ENCODE data around the gene ANKRD65. TPM values are rescaled to one million over a fixed set of nuclear protein-coding genes. Genes with fewer than 3 reads are reported as not detected.

The ANKRD65 gene
- total RNA-seq: 0.81 and 0.85 TPM in 2 replicates

GRCh38 chr1:1421147-1421906, at the start of gene ANKRD65:
ANKRD65 (minus strand) TSS chr1:1421276; CDS start chr1:1421005, 271 bp downstream.

GRCh38 chr1:1449099-1449739, 28.1 kb upstream of the ANKRD65 start, which contains the start of gene ATAD3C:
ATAD3C (plus strand) TSS chr1:1449689; CDS start chr1:1450684, 995 bp downstream.

GRCh38 chr1:1435106-1435903, 14.2 kb upstream of the ANKRD65 start, which contains the start of gene VWA1:
VWA1 (plus strand) TSS chr1:1435690; CDS start chr1:1435749, 59 bp downstream.

GRCh38 chr1:1406821-1407635, 14.0 kb downstream of the ANKRD65 start, which contains the start of gene MRPL20:
MRPL20 (minus strand) TSS chr1:1407293; CDS start chr1:1407217, 76 bp downstream.

GRCh38 chr1:1399187-1399871, 21.7 kb downstream of the ANKRD65 start, which contains the start of gene CCNL2:
CCNL2 (minus strand) TSS chr1:1399335; CDS start chr1:1399306, 29 bp downstream.

GRCh38 chr1:1374929-1375662, 46.0 kb downstream of the ANKRD65 start, which contains the start of gene AURKAIP1:
AURKAIP1 (minus strand) TSS chr1:1375207; CDS start chr1:1374756, 451 bp downstream.

Other genes starting within 250 kb of the ANKRD65 start
- gene TTLL10, start 247.4 kb downstream of the ANKRD65 start, total RNA-seq: not detected in 2 replicates
- gene TNFRSF18, start 214.7 kb downstream of the ANKRD65 start, total RNA-seq: 0.16 TPM in 1 of 2 replicates, not detected in the other
- gene TNFRSF4, start 207.1 kb downstream of the ANKRD65 start, total RNA-seq: 0.24 TPM in 1 of 2 replicates, not detected in the other
- 112 and 134 TPM in 2 replicates for gene SDF4, start 189.3 kb downstream of the ANKRD65 start, total RNA-seq
- 34.0 and 34.9 TPM in 2 replicates for gene B3GALT6, start 189.0 kb downstream of the ANKRD65 start, total RNA-seq
- gene C1QTNF12, start 174.6 kb downstream of the ANKRD65 start, total RNA-seq: 0.36 and 1.1 TPM in 2 replicates
- 41.2 and 44.0 TPM in 2 replicates for gene UBE2J2, start 147.4 kb downstream of the ANKRD65 start, total RNA-seq
- gene SCNN1D, start 140.8 kb downstream of the ANKRD65 start, total RNA-seq: 0.97 and 1.3 TPM in 2 replicates
- gene ACAP3, start 113.3 kb downstream of the ANKRD65 start, total RNA-seq: 49.7 and 57.1 TPM in 2 replicates
- gene PUSL1, start 112.7 kb downstream of the ANKRD65 start, total RNA-seq: 21.9 and 27.4 TPM in 2 replicates
- gene INTS11, start 96.6 kb downstream of the ANKRD65 start, total RNA-seq: 56.1 and 62.1 TPM in 2 replicates
- 19.1 and 24.0 TPM in 2 replicates for gene CPTP, start 96.5 kb downstream of the ANKRD65 start, total RNA-seq
- 0.32 and 0.36 TPM in 2 replicates for gene TAS1R3, start 90.0 kb downstream of the ANKRD65 start, total RNA-seq
- gene DVL1, start 71.9 kb downstream of the ANKRD65 start, total RNA-seq: 64.8 and 74.8 TPM in 2 replicates
- 621 and 684 TPM in 2 replicates for gene MXRA8, start 62.7 kb downstream of the ANKRD65 start, total RNA-seq
- 37.2 and 56.3 TPM in 2 replicates for gene AURKAIP1, start 46.1 kb downstream of the ANKRD65 start, total RNA-seq
- 126 and 152 TPM in 2 replicates for gene CCNL2, start 21.9 kb downstream of the ANKRD65 start, total RNA-seq
- gene MRPL20, start 14.0 kb downstream of the ANKRD65 start, total RNA-seq: 47.4 and 54.9 TPM in 2 replicates
- gene VWA1, start 14.4 kb upstream of the ANKRD65 start, total RNA-seq: 2.4 and 3.4 TPM in 2 replicates
- gene ATAD3C, start 28.4 kb upstream of the ANKRD65 start, total RNA-seq: under 0.01 TPM in 2 replicates
- gene ATAD3B, start 50.5 kb upstream of the ANKRD65 start, total RNA-seq: 12.8 and 18.0 TPM in 2 replicates
- 26.9 and 27.2 TPM in 2 replicates for gene ATAD3A, start 90.9 kb upstream of the ANKRD65 start, total RNA-seq
- 4.7 and 6.7 TPM in 2 replicates for gene TMEM240, start 119.3 kb upstream of the ANKRD65 start, total RNA-seq
- gene SSU72, start 153.6 kb upstream of the ANKRD65 start, total RNA-seq: 75.3 and 79.8 TPM in 2 replicates
- 2.4 and 2.6 TPM in 2 replicates for gene FNDC10, start 178.9 kb upstream of the ANKRD65 start, total RNA-seq
- gene MIB2, start 194.2 kb upstream of the ANKRD65 start, total RNA-seq: 57.0 and 72.5 TPM in 2 replicates
- 0.24 and 0.49 TPM in 2 replicates for gene MMP23B, start 210.9 kb upstream of the ANKRD65 start, total RNA-seq
- gene CDK11B, start 237.7 kb upstream of the ANKRD65 start, total RNA-seq: 5.6 and 7.0 TPM in 2 replicates

Data from hair follicle dermal papilla cell (primary cell).